Activated T-cell treated with anti-CD3 and anti-CD28 coated beads, Interleukin-2, amount 50 U/mL, for 1 hour (primary cell): ENCODE measurements around the gene MORF4L1.
"Not testable (repeated sequence)": the region's sequence is repeated elsewhere in the genome, so short reads cannot be mapped to it uniquely, and the experiment has no call there.

Experiments
- DNase-seq: peaks from one replicate; pipeline ENCODE4 v3.0.0-alpha.2; 2020

The MORF4L1 gene

DNA sequence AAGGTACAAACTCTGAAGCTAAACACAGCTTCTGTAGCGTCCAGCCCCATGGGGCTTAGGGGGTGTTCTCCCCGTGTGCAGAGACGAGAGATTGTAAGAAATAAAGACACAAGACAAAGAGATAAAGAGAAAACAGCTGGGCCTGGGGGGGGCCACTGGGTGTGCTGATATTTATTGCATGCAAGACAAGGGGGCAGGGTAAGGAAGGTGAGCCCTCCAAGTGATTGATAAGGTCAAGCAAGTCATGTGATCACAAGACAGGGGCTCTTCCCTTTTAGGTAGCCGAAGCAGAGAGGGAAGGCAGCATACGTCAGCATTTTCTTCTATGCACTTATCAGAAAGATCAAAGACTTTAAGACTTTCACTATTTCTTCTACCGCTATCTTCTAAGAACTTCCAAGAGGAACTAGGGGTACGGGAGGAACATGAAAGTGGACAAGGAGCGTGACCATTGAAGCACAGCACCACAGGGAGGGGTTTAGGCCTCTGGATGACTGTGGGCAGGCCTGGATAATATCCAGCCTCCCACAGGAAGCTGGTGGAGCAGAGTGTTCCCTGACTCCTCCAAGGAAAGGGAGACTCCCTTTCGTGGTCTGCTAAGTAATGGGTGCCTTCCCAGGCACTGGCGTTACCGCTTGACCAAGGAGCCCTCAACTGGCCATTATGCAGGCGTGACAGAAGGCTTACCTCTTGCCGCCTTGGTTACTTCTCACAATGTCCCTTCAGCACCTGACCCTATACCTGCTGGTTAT, 29.8 kb downstream of the MORF4L1 start:
- DNase-seq: not testable (repeated sequence)

DNA sequence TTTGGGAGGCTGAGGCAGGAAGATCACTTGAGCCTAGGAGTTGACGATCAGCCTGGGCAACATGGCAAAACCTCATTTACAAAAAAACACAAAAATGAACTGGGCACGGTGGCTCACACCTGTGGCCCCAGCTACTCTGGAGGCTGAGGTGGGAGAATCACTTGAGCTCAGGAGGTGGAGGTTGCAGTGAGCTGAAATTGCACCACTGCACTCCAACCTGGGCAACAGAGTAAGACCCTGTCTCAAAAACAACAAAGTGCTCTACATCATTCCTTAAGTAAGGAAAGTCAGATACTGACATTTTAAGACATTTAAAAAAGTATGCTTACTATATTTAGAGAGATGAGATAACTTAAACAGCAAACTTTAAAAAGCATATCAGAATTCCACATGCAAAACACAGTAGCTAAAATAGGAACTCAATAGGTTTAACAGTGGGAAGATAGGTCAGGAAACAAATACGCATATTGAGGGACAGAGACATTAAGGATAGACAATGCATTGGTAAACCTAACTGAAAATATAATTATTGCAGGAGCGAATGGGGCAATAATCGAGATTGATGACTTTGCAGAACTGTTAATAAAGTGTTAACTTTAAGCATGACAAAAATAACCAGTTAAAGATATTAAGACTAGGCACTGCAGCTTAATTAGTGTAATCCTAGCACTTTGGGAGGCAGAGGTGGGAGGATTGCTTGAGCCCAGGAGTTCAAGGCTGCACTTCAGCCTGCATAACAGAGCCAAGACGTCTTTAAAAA, 32.1 kb downstream of the MORF4L1 start:
- no peak for DNase-seq

DNA sequence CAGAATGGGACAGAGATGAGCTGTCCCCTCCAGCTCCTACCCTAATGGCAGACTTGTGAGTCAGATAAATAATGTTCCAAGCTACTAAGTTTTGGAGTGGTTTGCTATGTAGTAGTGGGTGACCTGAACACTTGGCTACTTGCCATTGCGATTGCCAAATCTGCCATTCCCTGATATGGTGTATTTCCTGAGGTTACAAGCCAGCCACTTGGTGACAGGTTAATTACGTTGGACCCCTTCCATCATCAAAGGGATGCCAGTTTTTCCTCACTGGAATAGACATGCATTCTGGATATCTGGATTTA, 33.6 kb downstream of the MORF4L1 start:
- DNase-seq: no peak

DNA sequence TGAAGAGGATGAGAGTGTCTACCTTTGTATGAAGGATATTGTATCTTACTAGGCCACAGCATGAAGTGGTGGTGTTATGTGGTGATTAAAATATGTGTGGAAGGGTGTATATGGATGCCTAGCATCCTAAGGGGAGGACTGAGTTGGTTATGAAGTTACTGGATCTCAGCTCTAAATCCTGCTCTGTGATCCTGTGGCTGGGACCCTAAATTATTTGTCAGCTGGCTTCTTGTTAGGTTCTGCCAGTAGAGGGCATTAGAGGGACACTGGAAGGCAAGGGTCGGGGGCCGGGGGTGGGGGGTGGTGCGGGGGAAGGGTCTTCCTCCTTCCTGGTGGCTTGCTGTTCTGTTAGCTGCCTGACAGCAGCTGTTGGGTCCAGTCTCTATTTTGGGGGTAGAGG, 34.9 kb downstream of the MORF4L1 start:
- no peak for DNase-seq

DNA sequence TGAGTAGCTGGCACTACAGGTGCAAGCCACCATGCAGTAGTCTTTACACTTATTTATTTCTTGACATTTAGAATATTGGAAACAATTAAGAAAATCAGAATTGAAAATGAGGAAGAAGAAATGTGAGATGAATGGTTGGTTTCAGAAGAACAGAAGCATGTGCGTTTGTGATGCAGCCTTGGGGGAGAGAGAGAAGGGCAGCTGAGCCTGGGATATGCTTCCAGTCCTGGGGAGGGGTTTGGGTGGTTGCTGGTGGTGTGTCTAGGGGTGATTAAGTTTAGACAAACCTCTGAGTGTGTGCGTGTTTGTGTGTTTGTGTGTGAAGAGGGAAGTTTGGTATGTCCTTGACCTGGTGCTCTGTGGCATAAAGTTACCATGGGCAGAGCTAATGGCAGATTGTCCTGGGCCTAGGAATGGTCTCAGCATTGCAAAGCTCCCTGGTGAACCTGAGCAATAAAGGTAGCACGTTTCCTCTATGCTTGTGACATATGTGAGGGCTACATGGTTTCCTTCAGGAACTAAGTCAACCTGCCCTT, 36.5 kb downstream of the MORF4L1 start:
- no peak for DNase-seq

DNA sequence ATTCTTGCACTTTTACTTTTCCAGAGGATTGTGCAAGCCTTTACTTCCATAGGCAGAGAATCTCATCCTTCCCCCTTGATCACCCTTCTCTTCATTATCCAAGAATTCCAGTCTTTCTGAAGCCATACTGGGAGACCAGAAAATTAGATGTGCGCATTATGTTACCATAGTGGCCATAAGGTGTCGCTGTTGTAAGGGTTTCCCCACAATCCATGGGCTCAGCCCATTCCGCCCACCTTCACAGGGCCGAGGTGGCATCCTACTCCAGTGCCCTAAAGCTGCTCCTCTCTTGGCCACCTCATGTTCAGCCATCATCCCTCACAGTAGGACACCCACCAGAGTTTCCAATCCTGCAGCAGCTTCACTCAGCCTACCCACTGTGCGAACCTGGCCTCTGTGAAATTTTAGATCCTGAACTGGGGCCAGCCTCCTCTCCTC, 37.1 kb downstream of the MORF4L1 start:
- DNase-seq: no peak

DNA sequence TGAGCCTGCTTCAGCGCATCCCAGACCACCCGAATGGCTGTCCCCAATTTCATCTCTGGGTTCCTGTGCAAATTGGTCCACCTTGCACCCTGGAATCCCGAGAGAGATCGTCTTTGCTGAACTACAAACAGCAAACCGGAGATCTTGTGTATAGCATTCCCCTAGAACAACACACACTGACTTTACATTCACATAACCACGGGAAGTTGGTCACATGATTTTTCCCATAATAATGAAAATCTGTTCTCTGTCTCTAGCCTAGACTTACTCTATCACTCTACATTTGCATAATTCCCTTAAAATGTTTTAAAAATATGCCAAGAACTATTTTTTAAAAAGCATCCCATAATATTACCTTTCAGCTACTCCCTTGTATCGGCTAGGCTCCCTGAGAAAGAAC, 37.6 kb downstream of the MORF4L1 start:
- no peak for DNase-seq

DNA sequence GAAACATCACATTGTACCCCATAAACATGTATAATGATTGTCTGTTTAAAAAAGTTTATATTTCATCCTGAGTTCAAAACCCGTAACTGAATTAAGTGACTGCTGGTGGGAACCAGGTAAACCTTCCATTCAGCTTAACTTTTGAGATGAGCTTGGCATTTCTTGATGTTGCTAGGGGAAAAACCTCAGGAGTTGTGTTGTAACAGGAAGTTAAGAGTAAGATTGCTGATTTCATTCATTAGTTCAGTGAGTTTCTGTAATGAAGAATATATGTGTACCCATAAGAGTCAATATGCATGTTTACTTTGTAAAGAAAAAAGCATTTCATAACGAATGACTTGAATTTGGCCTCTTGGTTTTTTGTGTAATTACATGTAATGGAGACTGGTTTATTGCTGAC, 39.6 kb downstream of the MORF4L1 start:
- DNase-seq: no peak

DNA sequence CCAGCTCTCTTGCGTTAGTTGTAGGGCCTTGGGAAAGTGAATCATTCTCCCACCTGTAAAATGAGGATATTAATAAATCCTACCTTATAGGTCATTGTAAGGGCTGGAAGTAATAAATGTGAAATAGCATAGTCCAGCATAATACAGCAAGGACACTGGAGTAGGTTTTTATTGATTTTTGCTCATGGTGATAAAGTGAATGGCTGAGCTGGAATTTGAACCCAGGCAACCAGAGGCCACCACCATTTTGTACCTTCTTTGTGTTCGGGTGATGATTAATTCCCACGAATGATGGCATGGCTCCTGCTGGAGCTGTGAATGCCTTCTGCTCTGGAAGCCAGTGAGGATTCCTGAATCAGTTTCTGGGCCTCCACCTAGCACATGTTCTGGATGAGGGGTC, 40.3 kb downstream of the MORF4L1 start:
- DNase-seq: no peak

DNA sequence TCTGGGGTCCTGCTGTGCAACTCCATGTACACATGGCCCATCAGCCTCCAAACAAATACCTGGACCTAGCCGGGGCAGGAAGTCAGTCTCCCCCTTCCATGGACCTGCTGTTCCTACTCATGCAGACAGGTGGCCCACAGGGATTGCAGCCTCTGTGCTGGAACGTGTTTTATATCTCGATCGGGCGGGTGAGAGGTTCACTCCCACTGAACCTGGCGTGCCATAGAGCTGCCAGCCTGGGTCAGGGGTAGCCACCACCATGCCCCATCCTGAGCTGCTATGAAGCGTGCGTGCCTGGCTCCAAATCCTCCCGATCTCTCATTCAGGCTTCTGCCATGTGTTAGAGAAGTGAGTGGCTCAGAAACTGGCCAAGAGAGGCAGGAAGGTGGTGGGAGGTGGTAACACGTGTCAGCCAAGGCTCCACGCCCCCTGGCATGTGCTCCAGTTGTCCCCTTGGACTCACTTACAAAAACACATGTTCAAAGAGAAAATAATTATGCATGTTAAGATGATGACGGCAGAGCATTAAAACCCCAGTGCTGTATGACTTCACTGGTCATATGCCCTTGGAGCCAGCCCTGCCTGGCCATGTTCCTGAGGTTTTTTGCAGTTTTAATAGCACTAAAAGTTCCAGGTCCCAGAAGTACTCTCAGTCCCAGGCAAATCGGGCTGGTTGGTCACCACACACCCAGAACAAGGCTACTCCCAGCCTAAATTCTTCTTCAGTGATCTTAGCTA, 41.5 kb downstream of the MORF4L1 start:
- no peak for DNase-seq

DNA sequence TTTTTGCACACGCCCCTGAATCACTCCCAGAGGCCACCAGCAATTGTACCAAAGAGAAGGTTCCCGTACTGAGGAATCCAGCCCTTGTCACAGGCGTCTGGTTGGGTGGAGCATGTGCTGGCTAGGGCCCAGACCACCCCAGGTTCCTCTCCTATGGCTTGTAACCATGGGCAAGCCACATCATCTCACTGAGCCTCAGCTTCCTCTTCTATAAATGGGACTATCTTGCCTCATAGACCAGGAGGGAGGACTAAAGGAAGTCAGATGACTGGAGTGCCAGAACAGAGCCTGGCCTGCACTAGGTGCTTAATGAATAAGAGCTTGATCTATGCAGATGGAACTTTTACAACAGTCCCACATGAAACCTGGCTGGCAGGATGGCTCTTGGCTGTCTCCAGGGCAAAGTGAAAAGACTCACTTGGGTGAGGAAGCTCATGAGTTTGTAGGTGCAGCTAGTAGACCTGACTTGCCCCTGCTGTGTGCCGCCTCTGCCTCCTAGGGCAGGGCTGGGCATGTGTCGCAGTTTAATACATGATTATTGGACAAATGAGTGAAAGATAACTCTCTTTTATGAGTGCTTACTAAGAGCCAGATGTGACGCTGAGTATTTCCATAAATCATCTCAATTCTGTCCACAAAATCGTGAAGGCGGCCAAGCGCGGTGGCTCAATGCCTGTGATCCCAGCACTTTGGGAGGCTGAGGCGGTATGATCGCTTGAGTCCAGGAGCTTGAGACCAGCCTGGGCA, 42.8 kb downstream of the MORF4L1 start:
- no peak for DNase-seq

DNA sequence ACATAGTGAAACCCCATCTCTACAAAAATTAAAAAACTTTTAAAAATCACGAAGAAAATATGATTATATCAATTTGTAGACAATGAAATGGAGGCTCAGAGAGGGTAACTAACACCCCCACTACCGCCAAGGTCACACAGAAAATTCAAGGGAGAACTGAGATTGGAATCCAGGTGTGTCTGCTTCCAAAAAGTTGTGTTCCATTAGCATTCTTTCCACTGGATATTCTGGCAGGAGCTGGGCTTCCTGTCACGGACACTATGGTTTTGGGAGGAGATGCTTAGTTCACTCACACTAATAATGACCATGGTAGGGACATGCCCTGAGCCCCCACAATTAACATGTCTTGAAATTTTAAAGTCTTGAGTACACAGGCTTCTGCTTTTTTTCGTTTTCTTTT, 43.4 kb downstream of the MORF4L1 start:
- no peak for DNase-seq

DNA sequence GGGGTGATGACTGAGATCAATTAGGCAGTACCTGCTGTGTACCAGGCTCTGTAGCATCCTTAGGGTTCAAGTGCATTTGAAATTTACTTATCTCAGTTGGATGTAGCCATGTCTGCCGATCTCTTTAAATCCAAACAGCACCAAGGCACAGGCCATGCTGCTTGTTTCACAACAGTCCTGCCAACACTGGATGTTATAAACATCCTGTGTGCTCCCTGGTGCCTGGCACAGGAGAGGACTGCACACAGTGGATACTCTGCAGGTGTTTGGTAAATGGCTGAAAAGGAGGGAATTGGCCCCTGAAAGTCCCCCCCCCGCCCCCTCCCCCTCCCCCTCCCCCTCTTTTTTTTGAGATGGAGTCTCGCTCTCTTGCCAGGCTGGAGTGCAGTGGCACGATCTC, 45.2 kb downstream of the MORF4L1 start:
- DNase-seq: no peak

DNA sequence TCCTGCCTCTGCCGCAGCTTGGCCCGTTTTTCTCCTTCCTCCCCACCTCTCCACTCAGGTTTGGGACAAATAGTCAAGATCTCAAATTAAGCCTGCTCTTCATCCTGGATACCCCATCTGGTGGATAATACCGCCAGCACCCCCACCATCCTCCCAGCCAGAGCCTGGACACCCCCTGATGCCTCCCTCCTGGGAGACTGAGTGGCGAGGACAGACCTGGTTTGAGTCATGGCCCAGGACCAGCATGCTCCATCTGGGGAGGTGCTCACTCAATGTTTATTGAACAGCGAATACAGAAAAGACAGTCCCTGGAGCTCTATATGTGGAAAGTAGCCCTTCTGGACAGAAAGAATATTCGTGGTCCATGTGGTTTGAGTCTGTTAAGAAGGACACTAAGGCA, 48.8 kb downstream of the MORF4L1 start:
- DNase-seq: no peak

DNA sequence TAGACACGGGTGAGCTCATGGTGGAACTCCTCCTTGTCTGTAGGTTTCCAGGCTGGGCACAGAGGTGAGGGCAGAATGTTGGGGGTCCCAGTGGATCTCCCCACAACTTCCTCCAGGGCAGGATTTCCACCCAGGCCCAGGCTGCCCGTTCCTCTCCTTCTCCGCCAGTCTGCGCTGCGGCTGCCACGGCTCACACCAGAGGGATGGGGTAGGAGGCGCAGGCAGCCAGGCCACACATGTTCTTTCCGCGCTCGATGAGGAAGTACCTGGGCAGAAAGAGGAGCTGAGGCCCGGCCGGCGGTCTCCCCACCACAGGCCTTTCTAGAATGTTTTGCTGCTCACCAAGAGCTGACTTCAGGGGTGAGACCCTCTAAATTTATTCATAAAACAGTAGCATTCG, 49.2 kb downstream of the MORF4L1 start:
- DNase-seq: no peak

DNA sequence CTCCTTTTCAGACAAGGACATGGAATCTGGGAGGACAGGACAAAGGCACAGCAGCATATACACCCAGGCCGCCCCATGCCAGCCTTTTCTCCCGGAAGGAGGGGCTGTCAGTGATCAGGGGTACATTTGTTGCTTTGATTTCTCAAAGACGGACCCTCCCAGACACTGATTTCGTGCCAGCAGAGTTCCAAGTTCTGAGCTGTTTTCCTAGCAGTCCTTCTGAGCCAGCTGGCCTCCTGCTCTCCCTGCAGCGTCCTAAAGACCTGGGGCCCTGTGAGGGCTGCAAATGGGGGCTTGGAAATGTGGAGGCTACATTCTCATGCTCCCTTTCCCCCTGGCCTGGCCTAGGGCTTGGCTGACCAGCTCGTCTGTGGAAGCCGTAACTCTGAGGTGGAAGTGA, 49.8 kb downstream of the MORF4L1 start:
- DNase-seq: no peak

DNA sequence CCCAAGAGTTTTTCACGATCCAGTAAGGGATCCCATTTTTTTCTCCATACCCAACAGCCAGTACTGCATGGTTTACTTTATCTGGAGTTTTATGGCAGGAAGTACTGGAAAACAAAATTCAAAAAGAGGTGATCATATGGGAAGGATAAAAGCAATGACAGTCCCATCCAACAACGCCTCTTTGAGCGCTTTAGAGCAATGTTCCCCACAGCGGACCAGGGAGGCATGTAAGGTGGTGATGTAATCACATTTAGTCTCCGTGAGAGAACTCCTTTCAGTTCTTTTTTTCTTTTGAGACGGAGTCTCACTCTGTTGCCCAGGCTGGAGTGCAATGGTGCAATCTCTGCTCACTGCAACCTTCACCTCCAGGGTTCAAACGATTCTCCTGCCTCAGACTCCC, 50.3 kb downstream of the MORF4L1 start:
- DNase-seq: no peak

DNA sequence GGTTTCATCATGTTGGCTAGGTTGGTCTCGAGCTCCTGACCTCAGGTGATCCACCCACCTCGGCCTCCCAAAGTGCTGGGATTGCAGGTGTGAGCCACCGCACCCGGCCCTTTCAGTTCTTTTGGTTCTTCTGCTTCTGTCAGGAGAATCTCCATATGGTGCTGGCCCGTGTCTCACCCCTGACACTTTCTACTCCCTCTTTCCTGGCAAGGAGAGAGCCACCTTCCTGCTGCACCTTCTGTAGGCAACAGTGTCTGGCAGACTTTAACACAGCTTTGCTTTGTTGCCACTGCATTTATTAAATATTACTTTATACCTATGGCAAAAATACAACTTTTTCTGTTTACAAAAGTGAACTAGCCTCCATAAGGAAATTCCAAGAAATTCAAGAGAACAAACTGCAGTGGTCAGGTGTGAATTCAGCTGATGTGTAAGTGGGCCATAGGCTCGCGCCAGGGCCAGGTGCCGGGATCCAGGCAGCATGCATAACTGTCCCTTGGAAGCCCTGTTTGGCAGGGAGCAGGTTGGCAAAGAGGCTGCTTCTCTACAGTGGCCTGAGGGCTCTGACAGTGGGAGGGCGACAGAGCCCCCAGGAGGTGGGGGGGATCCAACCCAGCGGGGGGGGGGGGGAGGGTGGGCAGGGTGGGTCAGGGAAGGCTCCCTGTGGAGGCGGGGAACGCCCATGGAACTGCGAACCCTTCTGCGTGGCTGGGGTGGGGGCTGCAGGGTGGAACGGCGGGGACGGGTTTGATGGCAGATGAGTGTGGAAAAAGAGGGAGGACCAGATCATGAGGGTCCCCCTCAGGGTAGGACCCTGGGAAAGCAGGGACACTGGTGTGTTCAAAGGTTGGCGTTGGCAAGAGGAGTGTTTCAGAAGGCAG, 51.0 kb downstream of the MORF4L1 start:
- peak; percentile 14 for DNase-seq

DNA sequence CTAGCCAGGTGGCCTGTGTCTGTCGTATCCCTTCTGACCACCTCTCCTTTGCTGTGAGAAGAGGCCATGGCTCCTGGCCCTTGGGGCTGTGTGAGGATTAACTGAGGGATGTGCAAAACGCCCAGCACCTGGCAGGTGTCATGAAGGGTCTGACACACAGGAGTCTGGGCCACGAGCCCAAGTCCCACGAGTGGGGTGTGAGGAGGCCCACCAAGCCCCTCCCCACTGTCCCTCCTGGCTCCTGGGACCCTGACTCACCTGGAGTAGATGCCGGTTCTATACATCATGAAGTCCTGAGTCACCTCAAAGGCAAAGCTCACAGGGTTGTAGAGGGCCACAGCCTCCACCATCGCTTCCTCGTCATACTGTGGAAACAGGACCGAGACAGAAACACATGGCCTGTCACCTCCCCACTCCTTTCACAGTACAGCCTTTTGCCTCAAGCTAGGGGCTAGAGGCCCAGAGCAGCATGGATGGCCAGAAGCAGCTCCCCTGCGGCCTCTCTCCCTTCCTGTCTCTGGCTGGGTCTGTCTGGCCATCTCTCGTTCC, 52.5 kb downstream of the MORF4L1 start:
- DNase-seq: peak; percentile 16

DNA sequence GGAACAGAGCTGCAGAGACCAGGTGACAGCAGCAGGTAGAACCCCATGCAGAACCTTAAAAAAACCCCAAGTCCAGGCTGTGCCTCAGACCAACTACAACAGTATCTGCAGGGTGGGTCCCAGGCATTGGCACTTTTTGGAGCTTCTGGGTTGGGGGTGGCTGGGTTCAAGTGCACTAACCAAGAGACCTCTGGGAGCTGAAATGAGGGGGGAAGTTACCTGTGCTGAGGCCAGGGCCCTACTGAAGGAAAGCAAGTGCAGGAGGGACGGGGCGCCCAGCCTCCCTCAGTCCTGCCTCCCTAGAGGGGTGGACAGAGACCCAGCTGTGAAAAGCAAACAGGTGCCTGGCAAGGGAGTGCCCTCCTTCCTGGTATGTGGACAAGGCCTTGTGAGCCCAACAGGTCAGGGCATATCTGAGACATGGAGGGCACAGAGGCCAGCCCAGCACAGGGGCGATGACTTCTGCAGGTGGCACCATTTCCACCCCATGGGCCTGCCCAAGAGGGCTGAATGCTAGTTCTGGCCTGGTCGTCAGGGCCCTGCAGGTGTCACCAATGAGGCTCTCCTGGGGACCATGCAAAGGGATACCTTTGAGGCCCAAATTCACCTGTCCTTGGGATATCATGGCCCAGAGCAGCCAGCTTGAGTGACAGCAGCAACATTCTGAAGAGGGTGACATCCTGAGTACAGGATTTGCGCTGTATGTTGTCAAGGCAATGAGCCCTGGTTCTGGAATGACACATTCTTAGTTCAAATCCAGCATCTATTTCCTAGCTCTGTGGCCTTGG, 53.5 kb downstream of the MORF4L1 start:
- peak; percentile 20 for DNase-seq
